GM06990 (cell line): ENCODE data around the gene MXD3.

Source experiments
- DNase-seq: peaks from one replicate; pipeline ENCODE4 v3.0.0-alpha.2; 2011; ENCODE audit not compliant: insufficient read length; ENCODE audit errors: extremely low read depth
- H3K27me3 ChIP-seq: replicated peaks from 2 replicates; pipeline ENCODE4 v1.6.0; 2011; ENCODE audit warnings: low read length; ENCODE audit not compliant: control insufficient read depth, insufficient read depth
- H3K36me3 ChIP-seq: 2 replicates; pipeline ENCODE4 v1.5.1; 2011; ENCODE audit warnings: low read length; ENCODE audit not compliant: control insufficient read depth, insufficient read depth
- H3K4me3 ChIP-seq: replicated peaks from 2 replicates; pipeline ENCODE4 v1.5.1; 2011; ENCODE audit warnings: low read depth, mild to moderate bottlenecking, control low read depth, low read length
- CTCF ChIP-seq: IDR thresholded peaks from 2 replicates; pipeline ENCODE4 v1.5.1; 2011; ENCODE audit warnings: low read length, control low read depth, mild to moderate bottlenecking, inconsistent platforms; ENCODE audit not compliant: insufficient read depth, poor library complexity, severe bottlenecking

The MXD3 gene

DNA sequence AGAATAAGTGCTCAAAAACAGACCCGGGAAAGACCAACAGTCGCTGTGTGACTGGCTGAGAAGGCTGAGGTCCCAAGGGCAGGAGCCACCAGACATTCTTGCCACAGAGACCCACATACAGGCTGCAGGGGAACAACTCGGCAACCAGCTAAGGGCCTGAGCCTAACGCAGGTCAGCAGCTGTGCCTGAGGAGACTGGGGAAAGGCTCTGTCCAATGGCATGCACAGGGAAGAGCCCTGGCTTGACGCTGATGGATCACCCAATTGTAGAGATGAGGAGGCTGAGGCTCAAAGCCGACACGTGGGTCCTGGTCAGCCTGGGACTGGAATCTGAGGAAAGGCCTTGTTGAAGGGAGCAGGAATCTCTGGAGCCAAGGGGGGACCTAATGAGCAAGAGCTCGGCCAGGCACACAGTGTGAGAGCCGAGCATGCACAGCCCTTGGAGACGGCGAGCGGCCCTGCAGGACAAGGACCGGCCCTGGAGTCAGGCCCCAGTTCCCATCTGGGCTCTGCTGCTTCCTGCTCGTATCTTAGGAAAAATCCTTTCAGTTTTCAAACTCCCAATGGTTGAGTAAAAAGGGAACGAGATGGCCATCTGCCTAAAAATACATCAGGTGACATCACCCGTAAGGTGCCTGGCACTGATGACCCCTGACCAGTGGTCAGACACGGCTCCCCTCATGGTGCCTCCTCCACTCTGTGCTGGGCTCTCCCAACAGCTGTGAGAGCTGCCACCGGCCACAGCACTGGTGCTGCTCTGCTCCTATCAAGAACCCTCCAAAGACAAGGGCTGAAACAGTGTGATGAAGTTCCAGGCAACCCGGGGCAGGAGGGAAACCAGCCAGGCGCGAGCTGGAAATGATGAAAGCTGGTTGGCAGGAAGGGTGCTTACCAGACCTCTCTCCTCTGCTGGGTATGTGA lies 23.3 kb upstream of the MXD3 start:
- no peaks in the 10 kb centered on the region for H3K27me3 ChIP-seq
- no peak overlapping the region for H3K4me3 ChIP-seq
- TF ChIP-seq CTCF, result no peak
- peaks cover 64% of the 10 kb centered on the region for H3K36me3 ChIP-seq
- no peak for DNase-seq

DNA sequence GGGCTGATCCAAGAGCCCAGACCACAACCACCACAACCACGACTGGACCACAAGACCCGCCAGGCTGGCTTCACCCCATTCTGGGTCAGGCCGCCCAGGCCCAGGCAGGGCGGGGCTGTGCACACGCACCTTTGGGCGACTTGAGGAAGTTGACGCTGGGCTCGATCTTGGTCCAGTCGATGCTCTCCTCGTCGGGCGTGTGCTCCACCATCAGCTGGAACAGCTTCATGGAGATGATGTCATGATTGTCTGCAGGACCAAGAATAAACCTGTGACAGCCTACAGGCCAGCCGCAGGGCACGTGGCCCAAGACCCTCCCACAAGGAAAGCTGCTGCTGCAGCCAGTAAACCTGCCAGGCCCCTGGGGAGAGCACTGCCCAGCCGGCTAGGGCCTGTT lies 22.5 kb upstream of the MXD3 start:
- DNase-seq, result no peak
- Histone ChIP-seq H3K27me3 (no peaks in the 10 kb centered on the region), H3K36me3 (peaks cover 64% of the 10 kb centered on the region), H3K4me3 (no peak overlapping the region)
- no peak for TF ChIP-seq CTCF

GRCh38 chr5:177333420-177334154 lies 21.9 kb upstream of the MXD3 start:
- peaks cover 59% of the 10 kb centered on the region for H3K36me3 ChIP-seq

GRCh38 chr5:177332896-177333260 lies 21.2 kb upstream of the MXD3 start:
- no peak for DNase-seq
- no peak for TF ChIP-seq CTCF
- Histone ChIP-seq H3K4me3 (no peak overlapping the region), H3K27me3 (no peaks in the 10 kb centered on the region), H3K36me3 (peaks cover 53% of the 10 kb centered on the region)

More at GRCh38 chr5:177333420-177334154, 21.9 kb upstream of the MXD3 start:
- Histone ChIP-seq H3K27me3 (no peaks in the 10 kb centered on the region), H3K4me3 (no peak overlapping the region)
- no peak for TF ChIP-seq CTCF
- DNase-seq, result no peak

- DNase-seq, result no peak
- no peak overlapping the region for H3K4me3 ChIP-seq
- peaks cover 50% of the 10 kb centered on the region for H3K36me3 ChIP-seq
These were observed 20.6 kb upstream of the MXD3 start for GRCh38 chr5:177332031-177332895.

More at GRCh38 chr5:177332031-177332895, 20.6 kb upstream of the MXD3 start:
- no peak for TF ChIP-seq CTCF
- H3K27me3 ChIP-seq, result no peaks in the 10 kb centered on the region
